Astrocyte (in vitro differentiated cells and primary cell): ENCODE data around the gene FRY. TPM values are rescaled to one million over a fixed set of nuclear protein-coding genes. Genes with fewer than 3 reads are reported as not detected.
"Not testable (repeated sequence)": the region's sequence is repeated elsewhere in the genome, so short reads cannot be mapped to it uniquely, and the experiment has no call there.

Experiments used
- DNase-seq: peaks from one replicate; pipeline ENCODE4 v3.0.0-alpha.2; 2010; ENCODE audit warnings: low read depth
- FAIRE-seq: peaks from 2 replicates; lab custom pipeline; 2011; peaks lifted over from hg19 to GRCh38; lab: Jason Lieb, UNC
- H2AFZ ChIP-seq: 2 replicates; pipeline ENCODE4 v1.6.0; 2012; ENCODE audit warnings: low read depth, low read length, inconsistent platforms
- H3K27ac ChIP-seq: 2 replicates; pipeline ENCODE4 v1.5.1; 2011; ENCODE audit warnings: low read depth, low read length, inconsistent platforms
- H3K27me3 ChIP-seq: 2 replicates; pipeline ENCODE4 v1.6.0; 2011; ENCODE audit warnings: low read length, inconsistent platforms; ENCODE audit not compliant: insufficient read depth
- H3K36me3 ChIP-seq: 2 replicates; pipeline ENCODE4 v1.5.1; 2011; ENCODE audit warnings: low read length, inconsistent platforms; ENCODE audit not compliant: insufficient read depth
- H3K4me1 ChIP-seq: 2 replicates; pipeline ENCODE4 v1.5.1; 2011; ENCODE audit warnings: low read length, inconsistent platforms; ENCODE audit not compliant: insufficient read depth
- H3K4me2 ChIP-seq: 2 replicates; pipeline ENCODE4 v1.6.0; 2012; ENCODE audit warnings: low read length, inconsistent platforms
- H3K4me3 ChIP-seq: 2 replicates; pipeline ENCODE4 v1.5.1; 2011; ENCODE audit warnings: low read depth, mild to moderate bottlenecking, low read length, inconsistent platforms; ENCODE audit not compliant: insufficient read depth
- H3K79me2 ChIP-seq: 2 replicates; pipeline ENCODE4 v1.6.0; 2012; ENCODE audit warnings: mild to moderate bottlenecking, low read length, inconsistent platforms; ENCODE audit not compliant: insufficient read depth
- H3K9ac ChIP-seq: 2 replicates; pipeline ENCODE4 v1.6.0; 2012; ENCODE audit warnings: mild to moderate bottlenecking, low read length, inconsistent platforms
- H3K9me3 ChIP-seq: 2 replicates; pipeline ENCODE4 v1.5.1; 2012; ENCODE audit warnings: low read depth, mild to moderate bottlenecking, low read length, inconsistent platforms; ENCODE audit not compliant: insufficient read depth
- H4K20me1 ChIP-seq: 2 replicates; pipeline ENCODE4 v1.6.0; 2012; ENCODE audit warnings: low read length, inconsistent platforms; ENCODE audit not compliant: insufficient read depth
- H3K27ac Mint-ChIP-seq: one replicate; pipeline ENCODE4 v1.8.0; 2021; ENCODE audit warnings: mild to moderate bottlenecking, mixed read lengths; ENCODE audit not compliant: unreplicated experiment
- H3K27me3 Mint-ChIP-seq: one replicate; pipeline ENCODE4 v1.8.0; 2021; ENCODE audit warnings: low read depth, mixed read lengths; ENCODE audit not compliant: unreplicated experiment
- H3K36me3 Mint-ChIP-seq: one replicate; pipeline ENCODE4 v1.8.0; 2021; ENCODE audit warnings: low read depth, mixed read lengths; ENCODE audit not compliant: unreplicated experiment
- H3K4me1 Mint-ChIP-seq: one replicate; pipeline ENCODE4 v1.8.0; 2021; ENCODE audit warnings: low read depth, mixed read lengths; ENCODE audit not compliant: unreplicated experiment
- H3K4me3 Mint-ChIP-seq: one replicate; pipeline ENCODE4 v1.8.0; 2021; ENCODE audit warnings: mild to moderate bottlenecking, moderate library complexity, mixed read lengths; ENCODE audit not compliant: unreplicated experiment
- H3K9me3 Mint-ChIP-seq: one replicate; pipeline ENCODE4 v1.8.0; 2021; ENCODE audit warnings: mild to moderate bottlenecking, mixed read lengths; ENCODE audit not compliant: unreplicated experiment
- CTCF ChIP-seq: IDR thresholded peaks from 2 replicates; pipeline ENCODE4 v1.5.1; 2011; ENCODE audit warnings: low read depth, mild to moderate bottlenecking, inconsistent platforms, low read length, moderate library complexity; ENCODE audit not compliant: insufficient read depth
- EZH2 ChIP-seq: IDR thresholded peaks from 2 replicates; pipeline ENCODE4 v1.6.1; 2012; ENCODE audit warnings: mild to moderate bottlenecking, low read length, inconsistent platforms; ENCODE audit not compliant: insufficient read depth
- total RNA-seq: library from RNA; stranded (reverse); gene quantifications from 2 replicates; pipeline ENCODE4 v1.2.1, GENCODE V29; 2021

FRY gene
- total RNA-seq, 1 donor from 2014 or later, result 4.6 TPM

- H3K79me2 ChIP-seq, result no peaks in the 10 kb centered on the region
- Mint-ChIP-seq H3K4me3 (no peak overlapping the region), H3K36me3 (peaks cover 2% of the 10 kb centered on the region), H3K27me3 (no peaks in the 10 kb centered on the region), H3K27ac (no peak overlapping the region), H3K4me1 (peaks cover 1% of the 10 kb centered on the region), H3K9me3 (no peaks in the 10 kb centered on the region)
- H4K20me1 ChIP-seq, result no peaks in the 10 kb centered on the region
- no peak overlapping the region for H2AFZ ChIP-seq
- no peaks in the 10 kb centered on the region for H3K9me3 ChIP-seq
- H3K4me3 ChIP-seq, result no peak overlapping the region
- no peak for DNase-seq
- no peak for FAIRE-seq
- no peaks in the 10 kb centered on the region for H3K27me3 ChIP-seq
- no peak overlapping the region for H3K9ac ChIP-seq
- no peak overlapping the region for H3K4me2 ChIP-seq
- no peaks in the 10 kb centered on the region for H3K4me1 ChIP-seq
- no peak overlapping the region for H3K27ac ChIP-seq
- TF ChIP-seq CTCF (no peak), EZH2 (no peak)
- no peaks in the 10 kb centered on the region for H3K36me3 ChIP-seq
These were observed 35.0 kb upstream of the FRY start for GRCh38 chr13:31996601-31997000.

GRCh38 chr13:31997641-31998040 is 33.9 kb upstream of the FRY start:
- Mint-ChIP-seq H3K36me3 (peaks cover 2% of the 10 kb centered on the region), H3K4me1 (peaks cover 1% of the 10 kb centered on the region), H3K27ac (no peak overlapping the region), H3K4me3 (no peak overlapping the region), H3K27me3 (no peaks in the 10 kb centered on the region), H3K9me3 (no peaks in the 10 kb centered on the region)
- H3K4me1 ChIP-seq, result no peaks in the 10 kb centered on the region
- TF ChIP-seq EZH2 (no peak), CTCF (no peak)
- H3K4me2 ChIP-seq, result no peak overlapping the region
- no peaks in the 10 kb centered on the region for H4K20me1 ChIP-seq
- no peak overlapping the region for H3K9ac ChIP-seq
- H3K9me3 ChIP-seq, result no peaks in the 10 kb centered on the region
- H2AFZ ChIP-seq, result no peak overlapping the region
- H3K27me3 ChIP-seq, result no peaks in the 10 kb centered on the region
- no peaks in the 10 kb centered on the region for H3K79me2 ChIP-seq
- no peak overlapping the region for H3K27ac ChIP-seq
- FAIRE-seq (no peak), DNase-seq (no peak)
- no peak overlapping the region for H3K4me3 ChIP-seq
- no peaks in the 10 kb centered on the region for H3K36me3 ChIP-seq

- H3K9ac ChIP-seq, result no peak overlapping the region
- no peaks in the 10 kb centered on the region for H4K20me1 ChIP-seq
- H3K4me1 Mint-ChIP-seq, result peaks cover 1% of the 10 kb centered on the region
- no peak overlapping the region for H3K27ac ChIP-seq
- no peak overlapping the region for H3K4me3 ChIP-seq
- no peaks in the 10 kb centered on the region for H3K27me3 ChIP-seq
- TF ChIP-seq EZH2 (no peak), CTCF (no peak)
- no peaks in the 10 kb centered on the region for H3K36me3 ChIP-seq
- no peaks in the 10 kb centered on the region for H3K4me1 ChIP-seq
- no peaks in the 10 kb centered on the region for H3K9me3 ChIP-seq
- peaks cover 2% of the 10 kb centered on the region for H3K36me3 Mint-ChIP-seq
- no peak overlapping the region for H2AFZ ChIP-seq
- peak; percentile 8 for DNase-seq
- H3K4me2 ChIP-seq, result no peak overlapping the region
- H3K27me3 Mint-ChIP-seq, result no peaks in the 10 kb centered on the region
- H3K4me3 Mint-ChIP-seq, result no peak overlapping the region
- no peaks in the 10 kb centered on the region for H3K79me2 ChIP-seq
- no peaks in the 10 kb centered on the region for H3K9me3 Mint-ChIP-seq
- H3K27ac Mint-ChIP-seq, result peak overlapping the region; percentile 66
- FAIRE-seq, result no peak
These were observed 33.4 kb upstream of the FRY start for GRCh38 chr13:31998131-31998530.

- not testable (repeated sequence) for H3K4me1 ChIP-seq, H3K9me3 ChIP-seq, H3K27me3 Mint-ChIP-seq, H3K27ac ChIP-seq, H3K4me3 Mint-ChIP-seq, H4K20me1 ChIP-seq, H3K4me3 ChIP-seq, H3K9me3 Mint-ChIP-seq, H3K79me2 ChIP-seq, H3K27me3 ChIP-seq, DNase-seq, H3K36me3 Mint-ChIP-seq, H3K36me3 ChIP-seq, H3K9ac ChIP-seq, H2AFZ ChIP-seq, H3K27ac Mint-ChIP-seq, FAIRE-seq, H3K4me2 ChIP-seq, H3K4me1 Mint-ChIP-seq
These were observed 30.8 kb upstream of the FRY start for GRCh38 chr13:32000754-32001153.
